Measurements from ENCODE around the gene FBN3.
"Not testable (repeated sequence)": the region's sequence is repeated elsewhere in the genome, so short reads cannot be mapped to it uniquely, and the experiment has no call there.

The FBN3 gene

DNA sequence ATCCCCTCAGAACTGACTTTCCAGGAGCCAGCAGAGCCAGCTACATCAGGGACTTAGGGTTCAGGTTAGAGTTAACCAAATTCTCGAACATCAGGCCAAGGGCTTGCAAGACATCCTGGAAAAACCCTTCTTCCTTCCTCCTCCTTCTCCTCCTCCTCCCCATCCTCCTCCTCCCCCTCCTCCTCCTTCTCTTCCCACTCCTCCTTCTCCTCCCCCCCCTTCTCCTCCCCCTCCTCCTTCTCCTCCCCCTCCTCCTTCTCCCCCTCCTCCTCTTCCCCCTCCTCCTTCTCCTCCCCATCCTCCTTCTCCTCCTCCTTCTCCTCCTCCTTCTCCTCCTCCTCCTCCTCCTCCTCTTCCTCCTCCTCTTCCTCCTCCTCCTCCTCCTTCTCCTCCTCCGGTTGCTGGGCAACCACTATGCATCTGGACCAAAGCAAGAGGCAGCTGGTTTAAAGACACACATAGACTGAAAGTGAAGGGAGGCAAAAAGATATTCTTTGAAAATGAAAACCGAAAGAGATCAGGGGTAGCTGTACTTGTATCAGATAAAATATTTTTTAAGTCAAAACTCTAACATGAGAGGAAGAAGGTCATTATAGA lies 102.7 kb downstream of the FBN3 start:
- no peak for DNase-seq

DNA sequence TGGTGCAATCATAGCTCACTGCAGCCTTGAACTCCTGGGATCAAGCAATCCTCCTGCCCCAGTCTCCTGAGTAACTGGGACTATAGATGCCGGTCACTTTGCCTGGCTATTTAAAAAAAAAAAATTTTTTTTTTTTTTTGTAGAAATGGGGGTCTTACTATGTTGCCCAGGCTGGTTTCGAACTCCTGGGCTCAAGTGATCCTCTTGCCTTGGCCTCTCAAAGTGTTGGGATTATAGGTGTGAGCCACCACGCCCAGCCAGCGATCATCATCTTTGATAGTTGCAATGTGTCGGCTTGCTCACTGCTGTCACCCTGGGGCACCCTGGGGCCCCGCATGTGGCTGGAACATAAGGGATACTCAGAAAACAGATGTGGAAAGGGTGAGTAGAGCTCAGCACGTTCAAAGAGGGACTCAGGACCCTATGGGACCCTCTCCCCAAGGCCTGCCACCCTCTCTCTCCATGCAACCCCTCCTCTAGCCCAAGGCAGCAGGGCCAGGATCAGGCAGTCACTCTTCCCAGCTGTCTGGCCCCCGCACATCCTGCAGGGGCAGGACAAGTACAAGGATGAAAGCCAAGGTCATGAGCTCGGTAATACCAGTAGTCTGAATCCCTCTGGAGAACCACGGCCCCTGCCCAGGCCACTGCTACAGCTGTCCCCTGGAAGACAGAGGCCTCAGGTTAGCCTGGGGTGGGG lies 103.4 kb downstream of the FBN3 start:
- no peak for DNase-seq

DNA sequence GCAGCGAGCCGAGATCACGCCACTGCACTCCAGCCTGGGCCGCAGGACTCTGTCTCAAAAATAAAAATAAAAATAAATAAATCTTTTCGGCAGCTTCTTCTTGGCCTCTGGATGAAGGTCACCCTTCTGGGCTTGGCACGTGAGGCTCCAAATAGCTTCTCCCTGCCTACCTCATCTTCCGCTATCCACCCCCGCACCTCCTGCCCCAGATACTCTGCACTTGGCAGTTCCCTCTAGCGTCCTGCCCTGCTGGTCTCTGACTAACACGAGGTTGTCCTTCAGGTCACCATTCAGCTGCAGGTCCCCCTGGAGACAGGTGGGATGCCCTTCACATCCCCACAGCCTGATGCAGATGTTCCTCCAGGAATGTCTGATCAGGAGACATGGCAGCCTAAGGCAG lies 105.4 kb downstream of the FBN3 start:
- no peak for DNase-seq

DNA sequence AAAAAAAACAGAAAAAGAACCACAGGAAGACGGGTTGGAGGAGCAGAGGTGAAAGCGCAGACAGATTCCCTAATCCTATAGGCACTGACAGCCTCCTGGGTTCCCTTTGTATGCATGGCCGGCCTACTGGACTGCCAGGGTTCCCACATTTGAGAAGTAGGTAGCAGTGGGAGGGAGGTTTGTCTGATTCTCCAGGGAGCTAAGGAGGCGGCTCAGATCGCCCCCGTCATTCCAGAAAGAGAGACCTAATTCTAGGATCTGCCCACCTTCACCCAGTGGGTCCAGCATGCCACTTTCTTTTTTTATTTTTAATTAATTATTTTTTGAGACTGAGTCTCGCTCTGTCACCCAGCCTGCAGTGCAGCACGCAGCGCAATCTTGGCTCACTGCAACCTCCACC lies 106.5 kb downstream of the FBN3 start:
- DNase-seq: no peak

DNA sequence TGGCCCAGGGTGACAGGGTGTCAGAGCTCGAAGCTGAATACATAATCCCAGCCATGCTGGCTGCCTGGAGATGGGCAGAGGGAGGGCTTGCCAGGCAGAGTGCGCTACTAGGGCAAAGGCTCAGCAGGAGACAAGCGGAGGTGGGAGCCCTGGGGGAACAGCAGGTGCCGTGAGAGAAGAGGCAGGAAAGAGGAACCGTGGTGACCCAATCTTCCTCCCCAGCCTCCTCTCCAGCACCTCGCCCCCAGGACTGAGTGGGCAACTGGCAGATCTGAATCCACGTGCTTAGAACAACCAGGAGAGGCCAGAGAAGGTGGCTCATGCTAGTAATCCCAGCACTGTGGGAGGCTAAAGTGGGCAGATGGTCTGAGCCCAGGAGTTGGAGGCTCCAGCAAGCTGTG lies 107.9 kb downstream of the FBN3 start:
- DNase-seq: no peak

DNA sequence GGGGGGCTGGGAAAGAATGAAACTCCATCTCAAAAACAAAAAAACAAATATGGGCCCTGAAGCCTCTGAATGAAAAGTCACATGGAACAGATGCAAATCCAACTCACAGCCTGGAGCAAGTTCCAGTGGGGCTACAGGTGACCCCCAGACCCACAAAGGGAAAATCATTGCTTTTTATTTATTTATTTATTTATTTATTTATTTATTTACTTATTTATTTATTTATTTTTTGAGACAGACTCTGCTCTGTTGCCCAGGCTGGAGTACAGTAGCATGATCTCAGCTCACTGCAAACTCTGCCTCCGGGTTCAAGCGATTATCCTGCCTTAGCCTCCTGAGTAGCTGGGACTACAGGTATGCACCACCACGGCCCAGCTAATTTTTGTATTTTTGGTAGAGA lies 110.2 kb downstream of the FBN3 start:
- no peak for DNase-seq

DNA sequence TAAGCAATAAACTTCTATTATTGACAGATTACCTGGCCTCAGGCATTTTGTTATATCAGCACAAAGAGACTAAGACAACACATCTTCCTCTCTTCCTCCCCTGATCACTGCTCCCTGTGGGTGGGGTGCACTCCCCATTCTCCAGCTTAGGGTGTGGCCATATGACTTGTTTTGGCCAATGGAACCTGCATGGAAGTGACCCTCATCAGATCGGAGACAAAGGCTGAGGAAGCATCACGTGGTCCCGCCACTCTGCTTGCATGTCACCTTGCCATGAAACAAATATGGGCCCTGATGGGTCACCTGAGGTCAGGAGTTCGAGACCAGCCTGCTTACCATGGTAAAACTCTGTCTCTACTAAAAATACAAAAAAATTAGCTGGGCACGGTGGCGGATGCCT lies 110.6 kb downstream of the FBN3 start:
- no peak for DNase-seq

DNA sequence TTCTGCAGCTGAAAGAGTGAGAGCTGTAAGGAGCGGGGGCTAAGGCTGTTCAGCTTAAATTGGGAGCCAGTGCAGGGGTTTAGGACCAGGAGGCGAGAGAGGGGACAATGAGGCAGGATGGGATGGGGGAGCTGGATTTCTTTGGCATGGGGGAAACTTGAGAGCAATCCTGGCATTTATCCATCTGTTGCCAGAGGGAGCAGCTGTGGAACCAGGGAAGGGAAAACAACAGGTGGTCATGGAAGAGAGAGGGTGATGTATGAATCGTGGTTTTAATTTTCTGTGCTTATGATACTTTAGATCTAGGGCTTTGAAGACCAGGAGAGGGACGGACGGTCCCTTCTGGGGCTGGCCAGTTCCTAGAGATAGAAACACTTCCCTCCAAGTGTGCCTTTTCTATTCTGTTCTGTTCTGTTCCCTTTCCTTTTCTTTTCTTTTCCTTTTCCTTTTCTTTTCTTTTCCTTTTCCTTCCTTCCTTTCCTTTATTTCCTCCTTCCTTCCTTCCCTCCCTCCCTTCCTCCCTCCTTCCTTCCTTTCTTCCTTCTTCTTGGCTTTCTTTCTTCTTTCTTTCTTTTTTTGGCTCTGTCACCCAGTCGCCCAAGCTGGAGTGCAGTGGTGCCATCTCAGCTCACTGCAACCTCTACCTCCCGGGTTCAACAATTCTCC lies 112.8 kb downstream of the FBN3 start:
- DNase-seq: no peak

DNA sequence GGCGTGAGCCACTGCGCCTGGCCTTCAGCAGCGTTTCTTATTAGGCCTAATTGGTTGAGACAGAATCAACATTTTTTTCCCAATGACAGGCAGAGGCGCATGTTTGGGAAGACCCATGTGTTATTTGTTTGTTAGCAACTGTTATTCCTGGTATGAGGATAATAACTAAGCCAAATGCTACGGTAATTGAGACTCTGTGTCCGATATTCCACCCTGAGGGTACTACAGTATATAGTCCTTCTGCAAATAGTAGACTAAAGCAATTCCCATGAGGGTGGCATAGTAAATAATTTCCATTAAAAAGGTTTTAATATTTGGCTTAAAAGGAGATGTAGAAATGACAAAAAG lies 115.2 kb downstream of the FBN3 start:
- no peak for DNase-seq

DNA sequence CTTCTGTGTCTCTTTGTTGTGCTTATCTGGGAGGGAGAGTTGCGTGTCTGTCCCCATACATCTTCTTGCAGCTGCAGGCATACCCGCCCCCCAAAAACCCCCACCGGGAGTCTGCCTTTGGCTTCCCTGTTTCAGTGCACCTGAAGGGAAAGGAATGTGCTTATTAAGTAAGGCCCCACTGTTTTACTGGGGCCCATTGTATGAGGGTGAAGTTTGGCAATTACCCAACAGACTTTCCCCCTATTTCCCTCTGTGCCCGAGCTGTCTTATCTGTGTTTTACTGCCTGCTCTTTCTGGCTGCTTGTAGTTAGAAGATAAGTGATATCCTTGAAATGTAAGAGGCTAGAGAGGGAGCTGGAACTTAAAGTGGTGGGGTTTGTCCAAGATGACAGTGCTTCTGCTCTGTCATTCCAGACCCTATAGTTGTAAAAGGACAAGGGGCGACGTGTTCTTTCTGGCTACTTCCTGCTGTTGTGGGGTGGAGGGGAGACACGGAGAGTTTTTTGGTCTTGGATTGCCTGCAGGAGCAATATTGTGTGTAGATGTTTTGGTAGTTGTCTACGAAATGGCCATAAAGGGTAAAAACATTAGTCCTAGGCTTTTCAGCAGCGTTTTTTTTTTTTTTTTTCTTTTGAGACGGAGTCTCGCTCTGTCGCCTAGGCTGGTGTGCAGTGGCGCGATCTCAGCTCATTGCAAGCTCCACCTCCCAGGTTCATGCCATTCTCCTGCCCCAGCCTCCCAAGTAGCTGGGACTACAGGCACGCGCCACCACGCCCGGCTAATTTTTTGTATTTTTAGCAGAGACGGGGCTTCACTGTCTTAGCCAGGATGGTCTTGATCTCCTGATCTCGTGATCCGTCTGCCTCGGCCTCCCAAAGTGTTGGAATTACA lies 115.9 kb downstream of the FBN3 start:
- not testable (repeated sequence) for DNase-seq

DNA sequence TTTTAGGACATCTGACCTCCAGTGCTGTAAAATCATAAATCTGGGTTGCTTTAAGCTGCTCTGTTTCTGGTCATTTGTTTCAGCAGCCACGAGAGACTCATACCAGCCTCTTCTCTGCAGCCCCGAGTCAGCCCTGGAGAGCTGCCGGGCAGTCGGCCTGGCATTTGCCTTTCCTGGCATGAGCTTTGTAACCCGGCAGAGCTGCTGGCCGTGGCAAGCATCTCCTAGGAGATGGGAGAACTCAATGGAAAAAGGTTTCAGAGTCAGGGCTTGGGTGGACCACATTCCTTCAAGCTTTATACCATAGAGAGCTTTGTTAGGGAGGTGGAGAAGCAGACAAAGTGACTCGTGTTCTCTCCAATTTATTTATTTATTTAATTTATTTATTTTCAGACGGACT lies 118.4 kb downstream of the FBN3 start:
- DNase-seq: no peak

DNA sequence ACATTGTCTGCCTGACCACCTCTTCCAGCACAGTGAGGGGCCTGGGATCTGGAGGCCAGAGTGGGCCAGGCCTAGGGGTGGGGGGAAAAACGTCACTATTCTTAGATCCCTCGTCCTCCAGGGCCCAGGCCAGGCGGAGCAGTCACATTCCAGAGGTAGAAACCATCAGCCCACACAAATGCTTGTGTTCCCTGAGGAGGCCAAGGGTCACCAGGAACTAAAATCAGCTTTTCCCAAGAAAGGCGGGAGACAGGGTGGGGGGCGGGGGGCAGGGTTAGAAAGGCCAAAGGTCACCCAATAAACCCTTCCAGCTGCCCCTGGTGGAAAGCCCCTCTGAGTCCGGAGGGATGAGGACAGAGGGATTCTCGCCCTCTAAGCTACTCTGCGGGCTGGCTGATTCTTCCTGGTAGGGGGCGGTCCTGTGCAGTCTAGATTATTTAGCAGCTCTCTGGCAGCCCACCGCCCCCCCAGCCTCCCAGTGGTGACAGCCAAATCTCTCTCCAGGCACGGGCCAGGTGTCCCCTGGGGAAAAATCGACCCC lies 120.4 kb downstream of the FBN3 start:
- no peak for DNase-seq

DNA sequence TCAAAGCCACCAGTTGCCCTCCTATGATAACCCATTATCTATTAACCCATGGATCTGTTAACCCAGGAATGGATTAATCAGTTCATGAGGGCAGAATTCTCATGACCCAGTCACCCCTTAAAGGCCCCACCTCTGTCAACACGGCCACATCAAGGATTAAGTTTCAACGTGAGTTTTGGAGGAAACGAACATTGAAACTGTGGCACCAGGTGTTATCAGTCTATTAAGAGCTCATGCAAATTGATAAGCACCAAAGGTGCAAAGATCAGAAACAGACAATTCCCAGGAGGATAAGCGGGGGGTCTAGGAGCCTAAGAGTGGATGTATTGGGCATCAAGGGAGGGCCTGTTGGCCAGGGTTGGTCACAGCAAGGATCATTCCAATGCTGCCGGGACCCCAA lies 124.1 kb downstream of the FBN3 start:
- no peak for DNase-seq

DNA sequence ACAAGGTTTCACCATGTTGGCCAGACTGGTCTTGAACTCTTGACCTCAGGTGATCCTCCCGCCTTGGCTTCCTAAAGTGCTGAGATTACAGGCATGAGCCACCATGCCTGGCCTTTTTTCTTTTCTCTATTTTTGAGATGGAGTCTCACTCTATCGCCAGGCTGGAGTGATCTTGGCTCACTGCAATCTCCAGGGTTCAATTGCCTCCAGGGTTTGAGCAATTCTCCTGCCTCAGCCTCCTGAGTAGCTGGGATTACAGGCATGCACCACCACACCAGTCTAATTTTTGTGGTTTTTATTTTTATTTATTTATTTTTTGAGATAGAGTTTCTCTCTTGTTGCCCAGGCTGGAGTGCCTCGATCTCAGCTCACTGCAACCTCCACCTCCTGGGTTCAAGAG lies 125.1 kb downstream of the FBN3 start:
- DNase-seq: not testable (repeated sequence)

DNA sequence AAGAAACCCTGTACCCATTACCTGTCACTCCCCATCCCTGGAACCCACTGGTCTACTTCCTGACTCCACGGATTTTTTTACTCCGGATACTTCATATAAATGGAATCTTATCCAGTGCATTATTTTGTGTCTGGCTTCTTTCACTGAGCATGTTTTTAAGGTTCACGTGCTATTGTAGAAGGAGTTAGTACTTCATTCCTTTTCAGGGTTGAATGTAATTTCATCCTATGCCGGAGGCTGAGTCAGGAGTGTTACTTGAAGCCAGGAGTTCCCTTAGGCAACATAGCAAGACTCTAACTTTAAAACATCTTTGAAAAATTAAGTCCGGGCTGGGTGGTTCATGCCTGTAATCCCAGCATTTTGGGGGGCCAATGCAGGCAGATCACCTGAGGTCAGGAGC lies 126.0 kb downstream of the FBN3 start:
- no peak for DNase-seq

DNA sequence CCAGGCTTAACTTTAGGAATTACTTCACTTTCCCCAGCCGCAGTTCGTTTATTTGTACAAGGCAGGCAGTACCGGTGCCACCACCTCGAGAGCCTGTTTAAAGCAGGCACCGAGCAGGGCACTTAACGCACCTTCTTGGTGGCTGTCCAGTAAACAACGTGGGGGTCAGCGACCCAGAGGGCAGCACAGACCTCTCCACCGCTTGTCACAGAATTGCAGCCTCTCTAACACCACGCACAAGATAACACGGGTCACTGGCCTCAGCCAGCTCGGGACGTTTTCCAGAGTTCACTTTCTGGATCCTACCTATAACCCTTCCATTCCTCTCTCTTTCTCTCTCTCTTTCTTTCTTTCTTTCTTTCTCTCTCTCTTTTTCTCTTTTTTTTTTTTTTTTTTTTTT lies 127.1 kb downstream of the FBN3 start:
- DNase-seq: no peak

DNA sequence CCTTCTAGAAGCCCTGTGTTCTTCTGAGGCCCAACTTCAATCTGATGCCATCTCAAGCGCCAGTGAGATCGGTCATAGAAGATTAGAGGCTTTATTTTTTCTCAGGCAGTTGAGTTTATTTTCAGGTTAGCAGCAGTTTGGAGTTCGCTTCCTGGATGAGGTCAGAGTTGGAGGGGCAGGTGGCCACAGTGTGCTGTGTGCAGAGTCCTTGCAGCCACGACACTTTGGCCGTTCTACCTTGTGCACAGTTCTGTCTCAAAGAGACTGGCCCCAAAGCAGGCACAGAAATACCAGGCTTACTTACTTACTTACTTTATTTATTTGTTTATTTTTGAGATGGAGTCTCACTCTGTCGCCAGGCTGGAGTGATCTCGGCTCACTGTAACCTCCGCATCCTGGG lies 128.0 kb downstream of the FBN3 start:
- no peak for DNase-seq

DNA sequence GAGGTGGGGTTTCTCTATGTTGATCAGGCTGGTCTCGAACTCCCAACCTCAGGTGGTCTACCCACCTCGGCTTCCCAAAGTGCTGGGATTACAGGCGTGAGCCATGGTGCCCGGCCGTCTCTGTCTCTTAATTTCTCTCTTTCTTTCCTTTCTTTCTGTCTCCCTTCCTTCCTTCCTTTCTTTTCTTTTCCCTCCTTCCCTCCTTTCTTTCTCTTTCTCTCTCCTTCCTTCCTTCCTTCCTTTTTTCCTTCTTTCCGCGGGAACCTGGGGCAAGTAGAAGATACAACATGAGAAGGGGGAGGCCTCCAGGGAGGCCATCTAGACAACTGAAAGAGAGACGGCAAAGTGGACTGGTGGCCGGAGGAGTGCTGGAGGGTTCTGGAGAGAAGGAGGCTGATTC lies 128.7 kb downstream of the FBN3 start:
- no peak for DNase-seq

DNA sequence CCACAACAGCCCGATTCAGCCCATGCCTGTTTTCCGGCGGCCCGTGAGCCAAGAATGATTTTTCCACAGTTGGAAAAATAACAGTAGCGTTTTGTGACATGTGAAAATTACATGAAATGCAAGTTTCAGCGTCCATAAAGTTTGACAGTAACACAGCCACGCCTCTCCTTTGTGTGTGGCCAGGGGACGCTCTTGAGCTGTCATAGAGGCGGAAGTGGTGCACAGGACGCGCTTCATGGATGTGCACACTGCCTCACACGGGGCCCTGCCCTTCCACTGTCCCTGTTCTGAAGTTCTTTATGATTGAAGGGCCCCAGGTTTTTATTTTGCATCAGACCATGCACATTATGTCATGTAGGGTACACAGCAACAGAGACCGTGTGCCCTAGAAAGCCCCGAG lies 131.6 kb downstream of the FBN3 start:
- peak; percentile 54 for DNase-seq

Measured in CD4-positive, alpha-beta T cell treated with Interleukin-15 for 1 hour (primary cell).